GM12874 (cell line): Measurements from ENCODE around the gene TRMT5.

ENCODE experiments used
- TF ChIP-seq, protein P1 (sequence below): IDR thresholded peaks from 2 replicates; pipeline ENCODE4 v1.5.1; 2011; ENCODE audit warnings: low read depth, mild to moderate bottlenecking, control low read depth, low read length, moderate library complexity; ENCODE audit not compliant: insufficient read depth

The TRMT5 gene

GRCh38 chr14:60945984-60946383, 34.9 kb downstream of the TRMT5 start:
- TF ChIP-seq, protein P1, sequence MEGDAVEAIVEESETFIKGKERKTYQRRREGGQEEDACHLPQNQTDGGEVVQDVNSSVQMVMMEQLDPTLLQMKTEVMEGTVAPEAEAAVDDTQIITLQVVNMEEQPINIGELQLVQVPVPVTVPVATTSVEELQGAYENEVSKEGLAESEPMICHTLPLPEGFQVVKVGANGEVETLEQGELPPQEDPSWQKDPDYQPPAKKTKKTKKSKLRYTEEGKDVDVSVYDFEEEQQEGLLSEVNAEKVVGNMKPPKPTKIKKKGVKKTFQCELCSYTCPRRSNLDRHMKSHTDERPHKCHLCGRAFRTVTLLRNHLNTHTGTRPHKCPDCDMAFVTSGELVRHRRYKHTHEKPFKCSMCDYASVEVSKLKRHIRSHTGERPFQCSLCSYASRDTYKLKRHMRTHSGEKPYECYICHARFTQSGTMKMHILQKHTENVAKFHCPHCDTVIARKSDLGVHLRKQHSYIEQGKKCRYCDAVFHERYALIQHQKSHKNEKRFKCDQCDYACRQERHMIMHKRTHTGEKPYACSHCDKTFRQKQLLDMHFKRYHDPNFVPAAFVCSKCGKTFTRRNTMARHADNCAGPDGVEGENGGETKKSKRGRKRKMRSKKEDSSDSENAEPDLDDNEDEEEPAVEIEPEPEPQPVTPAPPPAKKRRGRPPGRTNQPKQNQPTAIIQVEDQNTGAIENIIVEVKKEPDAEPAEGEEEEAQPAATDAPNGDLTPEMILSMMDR = no peak

DNA sequence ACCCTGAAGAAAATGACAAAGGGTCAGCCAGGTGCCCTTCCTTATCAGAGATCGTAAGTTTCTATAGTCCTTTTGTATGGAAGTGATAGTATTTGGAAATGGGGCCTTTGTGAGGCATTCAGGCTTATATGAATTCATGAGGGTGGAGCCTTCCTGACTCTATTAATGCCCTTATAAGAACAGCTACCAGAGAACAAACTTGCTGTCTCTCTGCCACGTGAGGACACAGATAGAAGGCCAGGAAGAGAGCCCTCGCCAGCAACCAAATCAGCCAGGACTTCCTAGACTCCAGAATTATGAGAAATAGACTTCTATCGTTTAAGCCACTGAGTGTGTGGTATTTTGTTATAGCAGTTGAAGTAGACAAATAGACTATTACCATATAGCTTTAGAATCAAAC, 36.7 kb downstream of the TRMT5 start:
- TF ChIP-seq, protein P1 = no peak

- TF ChIP-seq, protein P1 = no peak
These were observed 37.2 kb downstream of the TRMT5 start for GRCh38 chr14:60943637-60944032.

DNA sequence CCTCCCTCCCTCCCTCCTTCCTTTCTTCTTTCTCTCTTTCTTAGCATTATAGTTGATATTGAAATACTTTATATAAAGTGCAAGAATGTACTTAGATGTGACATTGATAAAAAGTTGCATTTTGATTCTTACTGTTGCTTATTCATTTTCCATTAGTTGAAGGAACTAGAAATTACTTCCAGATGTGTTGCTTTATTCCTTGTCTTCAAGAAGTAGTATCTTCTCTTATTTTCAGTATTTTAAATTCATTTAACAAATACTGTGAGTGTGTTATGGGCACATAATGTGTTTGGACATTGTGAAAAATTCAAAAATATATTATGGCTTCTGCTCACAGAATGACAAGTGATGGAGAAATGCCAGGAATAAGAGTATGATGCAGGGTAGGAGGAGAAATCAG, 45.6 kb downstream of the TRMT5 start:
- TF ChIP-seq, protein P1 = no peak

- TF ChIP-seq, protein P1 = no peak
These were observed 46.8 kb downstream of the TRMT5 start for GRCh38 chr14:60933920-60934655.

DNA sequence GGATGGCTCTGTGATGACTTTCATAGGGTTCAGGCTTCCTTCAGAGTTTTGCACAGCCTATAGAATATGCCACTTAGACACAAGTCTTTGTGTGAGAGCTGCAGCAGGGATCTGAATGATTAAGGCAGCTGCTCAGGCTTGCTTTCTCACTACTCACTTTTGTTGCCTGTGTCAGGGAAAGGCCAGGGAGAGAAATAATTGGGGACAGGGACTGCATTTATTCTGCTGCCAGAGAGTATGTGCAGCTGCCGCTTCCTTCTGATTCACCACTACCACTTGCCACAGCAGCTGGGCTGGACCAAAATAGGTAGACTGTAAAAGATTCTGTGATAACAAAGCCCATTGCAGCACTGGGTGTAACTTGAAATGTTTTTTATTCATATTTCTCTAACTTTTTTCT, 49.7 kb downstream of the TRMT5 start:
- TF ChIP-seq, protein P1 = no peak

DNA sequence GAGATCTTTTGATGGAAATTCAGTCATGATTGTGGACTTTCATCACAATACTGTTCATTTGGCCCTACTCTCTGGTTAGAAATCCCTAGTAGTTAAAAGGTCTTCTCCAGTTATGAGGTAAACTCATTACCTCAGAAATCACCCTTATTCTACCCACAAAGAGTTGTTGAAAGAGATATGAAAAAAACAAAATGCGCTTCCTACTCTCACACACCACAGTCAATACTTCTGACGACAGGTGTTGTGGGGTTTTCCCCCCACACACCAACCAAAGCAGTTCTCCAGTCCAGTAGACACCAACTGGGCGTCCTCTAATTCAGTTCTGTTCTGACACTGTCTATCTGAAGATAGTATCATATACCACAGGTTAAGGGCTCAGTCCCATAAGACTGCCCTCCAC, 54.9 kb downstream of the TRMT5 start:
- TF ChIP-seq, protein P1 = no peak

GRCh38 chr14:60925286-60925685, 55.6 kb downstream of the TRMT5 start:
- TF ChIP-seq, protein P1 = no peak
